Measurements from ENCODE around the gene UNC13D.
"Not testable (repeated sequence)": the region's sequence is repeated elsewhere in the genome, so short reads cannot be mapped to it uniquely, and the experiment has no call there.

Gene UNC13D

DNA sequence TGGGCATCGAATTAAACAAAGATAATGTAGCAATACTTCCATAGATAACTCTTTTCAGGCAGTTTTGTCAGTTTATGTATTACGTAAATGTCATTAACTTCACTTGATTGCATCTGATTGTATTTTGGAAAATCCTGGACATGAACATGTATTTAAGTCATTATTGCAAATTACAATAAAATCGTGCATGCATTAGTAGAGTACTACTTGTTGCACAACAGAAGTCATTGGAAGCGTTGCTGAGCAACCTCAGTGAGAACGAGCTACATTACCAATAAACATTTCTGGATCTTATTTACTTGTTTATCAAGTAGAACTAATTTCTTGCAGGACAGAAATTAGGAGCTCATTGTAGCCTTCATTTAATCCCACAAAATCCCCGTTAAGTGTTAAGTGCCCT, 53.0 kb downstream of the UNC13D start:
- DNase-seq = no peak

GRCh38 chr17:75785016-75785890, 59.0 kb downstream of the UNC13D start:
- DNase-seq = peak; percentile 97

- DNase-seq = peak; percentile 99
Measured at GRCh38 chr17:75784473-75785015, 59.7 kb downstream of the UNC13D start, which contains the start of gene UNK. TSS of gene UNK (plus strand) at chr17:75784806. CDS start at chr17:75784881, 75 bp downstream.

- no peak for DNase-seq
Measured at GRCh38 chr17:75783803-75784472, 60.3 kb downstream of the UNC13D start.

GRCh38 chr17:75783069-75783783, 61.0 kb downstream of the UNC13D start:
- DNase-seq = no peak

- DNase-seq = no peak
Measured at GRCh38 chr17:75779987-75780889, 64.0 kb downstream of the UNC13D start.

DNA sequence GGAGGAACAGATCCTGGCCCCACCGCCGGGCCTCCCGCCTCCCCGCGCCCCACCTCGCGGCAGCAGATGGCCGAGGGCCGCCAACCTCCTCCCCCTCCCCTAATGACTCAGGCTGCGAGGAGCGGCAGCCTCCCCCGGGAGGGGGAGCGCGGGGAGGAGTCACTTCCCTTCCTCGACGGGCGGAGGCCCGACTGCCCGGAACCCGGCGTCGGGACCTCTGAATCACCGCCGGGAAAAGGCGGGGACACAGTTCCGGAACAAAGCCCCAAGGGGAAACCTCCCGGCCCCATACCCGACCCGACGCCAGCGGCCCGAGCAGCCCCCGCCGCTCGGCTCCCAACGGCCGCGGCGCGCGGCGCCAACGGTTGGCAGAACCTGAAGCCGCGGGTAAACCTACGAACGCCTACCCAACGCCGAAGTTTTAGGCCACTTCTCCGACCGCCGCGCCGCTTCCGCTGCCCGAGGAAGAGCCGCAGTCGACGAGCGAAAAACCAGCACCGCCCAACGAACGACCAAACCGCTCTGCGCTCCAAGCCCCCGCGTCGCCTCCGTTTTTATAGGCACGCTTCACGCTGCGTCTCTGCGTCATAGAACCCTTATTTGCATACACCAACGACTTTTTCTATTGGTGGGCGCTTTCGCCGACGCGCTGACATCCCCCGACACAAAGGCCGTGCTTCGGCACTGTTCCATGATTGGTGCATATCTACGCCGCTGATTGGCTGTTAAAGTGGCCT, 64.8 kb downstream of the UNC13D start:
- DNase-seq = peak; percentile 99

GRCh38 chr17:75778861-75779249, 65.3 kb downstream of the UNC13D start:
- no peak for DNase-seq

- DNase-seq = not testable (repeated sequence)
Measured at GRCh38 chr17:75778066-75778860, 65.9 kb downstream of the UNC13D start.

DNA sequence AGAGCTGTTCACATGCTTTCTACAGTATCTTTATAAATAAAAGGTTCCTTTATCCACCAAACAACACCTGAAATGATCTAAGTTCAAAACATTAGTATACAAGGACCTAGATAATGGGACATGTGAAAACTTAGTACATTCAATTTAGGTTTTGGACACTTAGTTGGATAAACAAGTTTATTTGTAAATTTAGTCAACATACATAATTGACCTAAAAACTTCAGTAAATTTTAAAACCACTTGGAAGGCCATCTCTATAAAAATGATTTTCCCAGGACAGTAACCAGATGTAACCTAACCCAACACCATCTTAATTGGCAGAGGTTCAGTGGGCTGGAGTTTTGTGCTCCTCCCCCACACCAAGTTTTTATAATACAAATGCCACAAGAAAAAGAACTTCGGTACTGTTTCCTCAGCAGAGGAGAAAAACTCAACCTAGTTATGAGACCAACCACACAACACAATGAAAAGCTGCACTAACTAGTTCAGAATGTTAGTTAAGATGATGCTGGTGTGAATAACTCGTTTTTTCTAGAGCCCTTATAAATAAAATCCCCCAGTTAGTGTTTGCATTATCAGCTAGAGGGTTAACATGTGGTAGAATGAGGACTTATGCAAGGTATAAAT, 66.8 kb downstream of the UNC13D start:
- DNase-seq = no peak

Measured in right hindlimb (tissue), 1 donor.